Activated naive CD4-positive, alpha-beta T cell treated with anti-CD3 and anti-CD28 coated beads, Interleukin-2, amount 50 U/mL, for 24 hours (primary cell): ENCODE data around the gene DGCR2.
"Not testable (repeated sequence)": the region's sequence is repeated elsewhere in the genome, so short reads cannot be mapped to it uniquely, and the experiment has no call there.

Experiments used
- H3K27ac Mint-ChIP-seq: one replicate; pipeline ENCODE4 v1.8.0; 2021; ENCODE audit warnings: mild to moderate bottlenecking, mixed read lengths
- H3K27me3 Mint-ChIP-seq: one replicate; pipeline ENCODE4 v1.8.0; 2021; ENCODE audit warnings: mixed read lengths
- H3K36me3 Mint-ChIP-seq: one replicate; pipeline ENCODE4 v1.8.0; 2021; ENCODE audit warnings: mixed read lengths
- H3K4me1 Mint-ChIP-seq: one replicate; pipeline ENCODE4 v1.8.0; 2021; ENCODE audit warnings: mixed read lengths
- H3K4me3 Mint-ChIP-seq: one replicate; pipeline ENCODE4 v1.8.0; 2021; ENCODE audit warnings: mild to moderate bottlenecking, mixed read lengths
- H3K9me3 Mint-ChIP-seq: one replicate; pipeline ENCODE4 v1.8.0; 2021; ENCODE audit warnings: mixed read lengths

The DGCR2 gene

DNA sequence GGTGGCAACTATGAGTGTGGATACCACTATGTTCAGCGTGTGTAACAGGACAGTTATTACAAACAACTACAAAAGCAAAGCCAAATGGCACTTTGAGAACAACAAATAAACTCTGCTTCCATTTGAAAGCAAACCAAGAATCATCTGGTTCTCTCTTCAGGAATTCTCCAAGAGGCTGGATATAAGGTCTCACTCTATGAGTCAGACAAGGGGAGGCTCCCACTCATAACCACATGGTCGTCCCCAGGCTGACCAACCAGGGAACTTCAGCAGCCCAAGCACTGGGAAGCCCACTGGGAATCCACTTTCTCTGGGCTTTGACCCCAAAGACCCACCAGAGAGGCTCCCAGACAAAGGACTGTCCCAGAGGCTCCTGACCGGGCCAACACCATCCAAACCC lies 35.3 kb downstream of the DGCR2 start:
- Mint-ChIP-seq H3K36me3 (peaks cover 12% of the 10 kb centered on the region), H3K9me3 (no peaks in the 10 kb centered on the region), H3K4me1 (peaks cover 50% of the 10 kb centered on the region), H3K4me3 (no peak overlapping the region), H3K27me3 (no peaks in the 10 kb centered on the region), H3K27ac (peak overlapping the region; percentile 18)

DNA sequence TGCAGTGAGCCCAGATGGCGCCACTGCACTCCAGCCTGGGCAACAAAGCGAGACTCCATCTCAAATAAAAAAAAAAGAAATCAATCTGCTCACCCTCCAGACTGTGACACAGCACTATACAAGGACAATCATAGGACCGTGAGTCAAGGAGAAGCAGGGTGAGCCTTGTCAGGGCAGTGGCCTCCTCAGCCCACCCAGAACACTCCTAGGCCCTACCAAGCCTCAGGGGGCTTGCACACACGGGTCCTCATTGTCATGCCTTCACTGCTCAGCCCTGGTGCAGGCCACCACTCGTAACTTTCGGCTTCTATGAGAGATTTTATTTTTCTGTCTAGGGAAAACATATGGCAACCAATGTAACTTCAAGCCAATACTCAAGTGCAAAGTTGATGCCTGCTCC lies 35.8 kb downstream of the DGCR2 start:
- Mint-ChIP-seq H3K36me3 (peaks cover 15% of the 10 kb centered on the region), H3K4me3 (no peak overlapping the region), H3K27me3 (no peaks in the 10 kb centered on the region), H3K4me1 (peaks cover 47% of the 10 kb centered on the region), H3K27ac (peak overlapping the region; percentile 18), H3K9me3 (no peaks in the 10 kb centered on the region)

GRCh38 chr22:19085233-19085718 lies 36.9 kb downstream of the DGCR2 start:
- Mint-ChIP-seq H3K9me3 (no peaks in the 10 kb centered on the region), H3K36me3 (peaks cover 15% of the 10 kb centered on the region), H3K4me1 (peaks cover 43% of the 10 kb centered on the region), H3K27me3 (no peaks in the 10 kb centered on the region), H3K4me3 (no peak overlapping the region), H3K27ac (peak overlapping the region; percentile 46)

GRCh38 chr22:19084586-19084985 lies 37.6 kb downstream of the DGCR2 start:
- H3K4me1 Mint-ChIP-seq: peaks cover 37% of the 10 kb centered on the region
- H3K27me3 Mint-ChIP-seq, H3K27ac Mint-ChIP-seq, H3K4me3 Mint-ChIP-seq, H3K9me3 Mint-ChIP-seq: not testable (repeated sequence)
- peaks cover 15% of the 10 kb centered on the region for H3K36me3 Mint-ChIP-seq

DNA sequence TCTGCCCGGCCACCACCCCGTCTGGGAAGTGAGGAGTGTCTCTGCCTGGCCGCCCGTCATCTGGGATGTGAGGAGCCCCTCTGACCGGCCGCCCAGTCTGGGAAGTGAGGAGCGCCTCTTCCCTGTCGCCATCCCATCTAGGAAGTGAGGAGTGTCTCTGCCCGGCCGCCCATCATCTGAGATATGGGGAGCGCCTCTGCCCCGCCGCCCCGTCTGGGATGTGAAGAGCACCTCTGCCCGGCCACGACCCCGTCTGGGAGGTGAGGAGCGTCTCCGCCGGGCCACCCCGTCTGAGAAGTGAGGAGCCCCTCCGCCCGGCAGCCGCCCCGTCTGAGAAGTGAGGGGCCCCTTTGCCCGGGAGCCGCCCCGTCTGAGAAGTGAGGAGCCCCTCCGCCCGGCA lies 38.1 kb downstream of the DGCR2 start:
- not testable (repeated sequence) for H3K9me3 Mint-ChIP-seq, H3K4me3 Mint-ChIP-seq, H3K27me3 Mint-ChIP-seq
- Mint-ChIP-seq H3K27ac (peak overlapping the region; percentile 51), H3K4me1 (peaks cover 35% of the 10 kb centered on the region), H3K36me3 (peaks cover 15% of the 10 kb centered on the region)

- no peak overlapping the region for H3K4me3 Mint-ChIP-seq
These were observed 39.4 kb downstream of the DGCR2 start for GRCh38 chr22:19082793-19083192.

DNA sequence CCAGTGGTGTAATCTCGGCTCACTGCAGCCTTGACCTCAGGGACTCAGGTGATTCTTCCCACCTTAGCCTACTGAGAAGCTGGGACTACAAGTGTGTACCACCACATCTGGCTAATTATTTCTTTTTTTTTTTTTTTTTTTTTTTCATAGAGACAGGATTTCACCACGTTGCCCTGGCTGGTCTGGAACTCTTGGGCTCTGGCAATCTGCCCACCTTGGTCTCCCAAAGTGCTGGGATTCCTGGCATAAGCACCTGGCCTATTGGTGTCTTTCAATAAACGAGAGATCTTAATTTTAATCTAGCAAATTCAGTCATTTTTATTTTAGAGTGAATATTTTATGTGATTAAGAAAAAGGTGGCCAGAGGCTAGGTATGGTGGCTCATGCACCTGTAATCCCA lies 40.1 kb downstream of the DGCR2 start:
- H3K27ac Mint-ChIP-seq: no peak overlapping the region
- peaks cover 13% of the 10 kb centered on the region for H3K36me3 Mint-ChIP-seq
- H3K9me3 Mint-ChIP-seq: no peaks in the 10 kb centered on the region
- peaks cover 25% of the 10 kb centered on the region for H3K4me1 Mint-ChIP-seq
- H3K27me3 Mint-ChIP-seq: no peaks in the 10 kb centered on the region
- no peak overlapping the region for H3K4me3 Mint-ChIP-seq

More at GRCh38 chr22:19082793-19083192, 39.4 kb downstream of the DGCR2 start:
- no peak overlapping the region for H3K27ac Mint-ChIP-seq
- H3K36me3 Mint-ChIP-seq: peaks cover 13% of the 10 kb centered on the region
- H3K9me3 Mint-ChIP-seq: no peaks in the 10 kb centered on the region
- no peaks in the 10 kb centered on the region for H3K27me3 Mint-ChIP-seq
- peaks cover 25% of the 10 kb centered on the region for H3K4me1 Mint-ChIP-seq

DNA sequence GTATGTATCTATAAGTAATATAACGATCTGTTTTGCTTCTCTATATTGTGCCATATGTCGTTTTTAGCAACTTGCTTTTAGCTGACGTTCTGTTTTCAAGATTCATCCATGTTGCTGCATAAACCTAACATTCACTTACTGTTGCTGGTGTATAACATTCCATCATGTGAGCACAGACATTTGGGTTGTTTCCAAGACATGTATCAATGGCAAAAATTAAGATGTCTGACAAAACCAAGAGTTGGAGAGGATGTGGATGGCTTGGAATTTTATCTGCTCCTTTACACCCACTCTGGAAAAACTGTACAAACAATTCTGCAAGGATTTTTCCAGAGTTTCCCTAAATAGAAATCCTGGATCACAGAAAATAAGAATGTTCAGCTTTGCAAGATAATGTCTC lies 40.9 kb downstream of the DGCR2 start:
- peaks cover 19% of the 10 kb centered on the region for H3K4me1 Mint-ChIP-seq
- H3K9me3 Mint-ChIP-seq: no peaks in the 10 kb centered on the region
- H3K27me3 Mint-ChIP-seq: no peaks in the 10 kb centered on the region
- no peak overlapping the region for H3K27ac Mint-ChIP-seq
- peaks cover 13% of the 10 kb centered on the region for H3K36me3 Mint-ChIP-seq
- no peak overlapping the region for H3K4me3 Mint-ChIP-seq

DNA sequence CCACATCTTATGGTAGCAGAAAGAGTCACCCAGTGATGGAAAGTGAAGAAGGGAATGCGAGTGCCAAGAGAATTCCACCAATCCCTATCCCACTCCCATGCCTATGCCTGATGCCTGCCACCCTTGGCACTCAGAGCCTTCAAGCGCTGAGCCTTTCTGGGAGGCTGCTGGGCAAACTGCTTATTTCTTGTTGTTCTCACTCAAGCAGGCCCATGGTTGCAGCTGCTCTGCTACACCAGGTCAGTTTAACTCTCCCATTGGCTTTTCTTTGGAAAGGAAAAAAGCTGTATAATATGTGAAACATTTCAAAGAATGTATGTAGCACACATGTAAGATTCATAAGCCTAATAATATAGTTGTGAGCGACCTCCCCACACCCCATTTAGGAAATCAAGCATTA lies 41.4 kb downstream of the DGCR2 start:
- Mint-ChIP-seq H3K27me3 (no peaks in the 10 kb centered on the region), H3K9me3 (no peaks in the 10 kb centered on the region), H3K4me3 (no peak overlapping the region), H3K36me3 (peaks cover 13% of the 10 kb centered on the region), H3K27ac (no peak overlapping the region), H3K4me1 (peaks cover 19% of the 10 kb centered on the region)

DNA sequence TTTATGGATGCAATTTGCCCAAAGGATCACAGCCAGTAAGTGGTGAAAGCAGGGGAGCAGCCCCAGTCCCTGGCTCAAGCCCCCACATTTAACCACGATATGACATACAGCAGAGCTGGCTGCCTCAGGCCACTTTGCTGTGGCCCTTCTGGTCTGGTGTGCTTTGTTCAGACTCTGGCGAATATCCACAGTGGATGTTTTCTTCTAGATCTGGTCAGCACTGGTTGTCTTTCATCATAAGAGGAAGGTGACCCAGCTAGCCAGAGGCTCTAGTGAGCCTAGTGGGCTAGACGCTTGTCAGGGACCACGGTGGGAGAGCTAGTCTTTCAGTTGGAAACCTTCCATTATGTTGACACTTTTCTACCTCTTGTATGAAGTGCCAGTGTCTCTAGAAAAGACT lies 42.5 kb downstream of the DGCR2 start:
- H3K27me3 Mint-ChIP-seq: no peaks in the 10 kb centered on the region
- peaks cover 15% of the 10 kb centered on the region for H3K4me1 Mint-ChIP-seq
- no peak overlapping the region for H3K27ac Mint-ChIP-seq
- H3K4me3 Mint-ChIP-seq: no peak overlapping the region
- H3K36me3 Mint-ChIP-seq: peaks cover 9% of the 10 kb centered on the region
- H3K9me3 Mint-ChIP-seq: no peaks in the 10 kb centered on the region

GRCh38 chr22:19075404-19075803 lies 46.8 kb downstream of the DGCR2 start:
- no peak overlapping the region for H3K4me3 Mint-ChIP-seq
- H3K4me1 Mint-ChIP-seq: peaks cover 32% of the 10 kb centered on the region
- H3K36me3 Mint-ChIP-seq: peaks cover 12% of the 10 kb centered on the region
- H3K27me3 Mint-ChIP-seq: no peaks in the 10 kb centered on the region
- H3K27ac Mint-ChIP-seq: peak overlapping the region; percentile 2
- H3K9me3 Mint-ChIP-seq: no peaks in the 10 kb centered on the region

DNA sequence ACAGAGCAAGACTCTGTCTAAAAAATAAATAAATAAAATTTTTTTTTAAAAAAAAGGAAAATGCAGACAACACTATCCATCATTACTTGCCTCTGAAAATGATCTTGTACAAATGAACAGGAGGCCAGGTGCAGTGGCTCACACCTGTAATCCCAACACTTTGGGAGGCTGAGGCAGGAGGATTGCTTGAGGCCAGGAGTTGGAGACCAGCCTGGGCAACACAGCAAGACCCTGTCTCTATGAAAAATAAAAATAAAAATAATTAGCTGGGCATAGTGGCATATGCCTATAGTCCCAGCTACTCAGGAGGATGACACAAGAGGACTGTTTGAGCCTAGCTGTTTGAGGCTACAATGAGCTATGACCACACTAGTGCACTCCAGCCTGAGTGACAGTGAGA lies 49.4 kb downstream of the DGCR2 start:
- not testable (repeated sequence) for H3K27me3 Mint-ChIP-seq, H3K9me3 Mint-ChIP-seq, H3K4me3 Mint-ChIP-seq
- H3K36me3 Mint-ChIP-seq: peaks cover 12% of the 10 kb centered on the region
- peak overlapping the region; percentile 33 for H3K27ac Mint-ChIP-seq
- H3K4me1 Mint-ChIP-seq: peaks cover 32% of the 10 kb centered on the region

DNA sequence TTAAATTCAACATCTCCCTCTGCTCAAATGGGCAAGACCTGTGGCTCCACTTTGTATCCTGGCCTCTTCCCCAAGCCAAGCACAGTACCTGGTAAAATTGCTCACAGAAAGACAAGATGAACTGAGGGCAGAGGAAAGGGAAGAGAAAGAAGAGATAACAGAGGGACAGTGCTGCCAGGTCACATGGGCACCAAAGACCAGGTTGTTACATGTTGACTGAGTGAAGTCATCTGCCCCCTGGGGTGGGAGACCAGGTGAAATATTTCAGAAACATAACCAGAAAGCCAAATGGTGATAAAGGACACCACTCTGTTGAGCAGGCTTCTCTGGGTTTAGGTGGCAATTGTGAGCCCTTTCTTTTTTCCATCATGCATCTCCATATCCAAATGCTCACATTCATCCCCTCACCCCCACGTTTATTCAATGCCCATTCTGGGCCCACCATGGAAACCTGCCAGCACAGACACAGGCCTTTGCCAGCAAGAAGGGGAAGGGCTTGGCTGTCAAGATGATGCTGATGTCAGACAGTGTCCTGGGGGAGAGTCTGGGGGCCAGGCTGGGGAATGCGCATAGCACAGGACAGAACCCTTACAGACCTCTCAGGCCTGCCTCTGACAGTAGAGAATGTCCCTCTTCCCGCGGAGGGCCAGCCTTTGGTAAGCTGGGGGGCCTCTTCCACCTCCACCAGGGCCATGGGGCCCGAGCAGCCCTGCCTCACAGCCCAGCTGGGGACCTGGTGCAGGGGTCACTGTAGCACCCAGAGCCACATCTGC lies 51.6 kb downstream of the DGCR2 start:
- Mint-ChIP-seq H3K4me3 (no peak overlapping the region), H3K4me1 (peaks cover 30% of the 10 kb centered on the region), H3K9me3 (no peaks in the 10 kb centered on the region), H3K27me3 (no peaks in the 10 kb centered on the region), H3K36me3 (peaks cover 12% of the 10 kb centered on the region), H3K27ac (no peak overlapping the region)

DNA sequence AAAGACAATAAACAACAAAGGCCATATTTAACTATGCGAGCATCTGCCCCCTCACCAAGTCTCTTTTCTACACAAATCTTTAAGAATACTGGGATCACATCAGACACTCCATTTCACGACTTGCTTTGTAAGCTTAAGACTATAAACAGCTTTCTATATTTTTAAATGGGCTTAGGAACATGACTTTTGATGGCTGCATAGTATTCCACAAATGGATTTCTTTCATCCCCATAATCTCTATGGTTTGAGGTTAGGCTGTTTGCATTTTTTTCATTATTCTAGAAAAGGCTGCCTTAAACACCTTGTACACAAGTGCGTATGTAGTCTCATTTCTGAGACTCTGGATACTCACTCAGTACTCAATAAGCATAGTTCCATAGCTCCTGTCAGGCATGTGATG lies 52.8 kb downstream of the DGCR2 start:
- H3K4me3 Mint-ChIP-seq: no peak overlapping the region
- H3K27me3 Mint-ChIP-seq: no peaks in the 10 kb centered on the region
- H3K27ac Mint-ChIP-seq: no peak overlapping the region
- peaks cover 27% of the 10 kb centered on the region for H3K4me1 Mint-ChIP-seq
- H3K36me3 Mint-ChIP-seq: peaks cover 10% of the 10 kb centered on the region
- no peaks in the 10 kb centered on the region for H3K9me3 Mint-ChIP-seq

- Mint-ChIP-seq H3K9me3 (no peaks in the 10 kb centered on the region), H3K36me3 (peaks cover 10% of the 10 kb centered on the region), H3K27me3 (no peaks in the 10 kb centered on the region), H3K27ac (no peak overlapping the region), H3K4me1 (peaks cover 26% of the 10 kb centered on the region), H3K4me3 (no peak overlapping the region)
These were observed 53.4 kb downstream of the DGCR2 start for GRCh38 chr22:19068784-19069271.

DNA sequence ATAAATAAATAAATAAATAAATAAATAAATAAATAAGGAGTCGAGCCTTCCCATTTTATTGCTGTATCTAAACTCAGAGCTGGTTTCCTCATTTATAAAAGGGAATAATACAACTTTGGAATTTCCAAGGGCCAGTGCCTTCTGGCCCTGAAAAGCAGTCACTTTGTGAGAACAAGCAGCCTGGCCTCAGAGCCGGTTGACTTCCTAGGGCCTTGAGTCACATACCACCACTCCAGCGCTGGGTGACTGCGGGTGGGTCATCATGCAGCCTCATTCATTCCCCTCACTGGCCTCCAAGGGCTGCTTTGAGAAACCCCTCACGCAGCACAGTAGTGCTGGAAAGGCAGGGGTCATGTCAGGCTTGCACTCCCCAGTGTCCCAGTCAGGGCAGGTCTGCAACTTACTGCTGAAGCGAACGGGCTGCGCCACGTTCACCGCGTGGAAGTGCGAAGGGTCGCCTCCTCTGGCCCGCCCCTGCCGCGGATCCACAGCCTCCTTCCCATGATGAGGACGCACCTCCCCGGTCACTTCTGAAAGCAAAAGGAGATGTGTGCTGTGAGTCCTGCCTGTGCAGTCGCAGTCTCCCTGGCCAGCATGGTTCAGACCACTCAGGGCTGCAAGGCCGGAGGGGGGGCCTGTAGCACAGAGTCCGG lies 54.4 kb downstream of the DGCR2 start:
- Mint-ChIP-seq H3K27me3 (no peaks in the 10 kb centered on the region), H3K36me3 (peaks cover 6% of the 10 kb centered on the region), H3K9me3 (no peaks in the 10 kb centered on the region), H3K4me1 (peaks cover 16% of the 10 kb centered on the region), H3K27ac (no peak overlapping the region), H3K4me3 (no peak overlapping the region)
